Breast epithelium (tissue), 3 donors: ENCODE results near the gene CUBN.
"Not testable (repeated sequence)": the region's sequence is repeated elsewhere in the genome, so short reads cannot be mapped to it uniquely, and the experiment has no call there.

Source experiments
- POLR2A ChIP-seq: fragments of 450-650 bp; IDR thresholded peaks from one replicate; pipeline ENCODE4 v1.6.1; 2016; ENCODE audit warnings: antibody characterized with exemption, mild to moderate bottlenecking, moderate library complexity
- POLR2AphosphoS5 ChIP-seq, 3 donors: sonication (generic); formaldehyde crosslinking; IDR thresholded peaks; one replicate each; pipeline ENCODE4 v1.6.1; 2017; ENCODE audit warnings: antibody characterized with exemption in 3 of 3
- TF ChIP-seq, protein P1 (sequence below), 3 donors: fragments of 450-650 bp; IDR thresholded peaks; one replicate each; pipeline ENCODE4 v1.5.1; 2016 to 2017; ENCODE audit warnings: antibody characterized with exemption in 3 of 3, mild to moderate bottlenecking in 3 of 3, moderate library complexity in 3 of 3

DNA sequence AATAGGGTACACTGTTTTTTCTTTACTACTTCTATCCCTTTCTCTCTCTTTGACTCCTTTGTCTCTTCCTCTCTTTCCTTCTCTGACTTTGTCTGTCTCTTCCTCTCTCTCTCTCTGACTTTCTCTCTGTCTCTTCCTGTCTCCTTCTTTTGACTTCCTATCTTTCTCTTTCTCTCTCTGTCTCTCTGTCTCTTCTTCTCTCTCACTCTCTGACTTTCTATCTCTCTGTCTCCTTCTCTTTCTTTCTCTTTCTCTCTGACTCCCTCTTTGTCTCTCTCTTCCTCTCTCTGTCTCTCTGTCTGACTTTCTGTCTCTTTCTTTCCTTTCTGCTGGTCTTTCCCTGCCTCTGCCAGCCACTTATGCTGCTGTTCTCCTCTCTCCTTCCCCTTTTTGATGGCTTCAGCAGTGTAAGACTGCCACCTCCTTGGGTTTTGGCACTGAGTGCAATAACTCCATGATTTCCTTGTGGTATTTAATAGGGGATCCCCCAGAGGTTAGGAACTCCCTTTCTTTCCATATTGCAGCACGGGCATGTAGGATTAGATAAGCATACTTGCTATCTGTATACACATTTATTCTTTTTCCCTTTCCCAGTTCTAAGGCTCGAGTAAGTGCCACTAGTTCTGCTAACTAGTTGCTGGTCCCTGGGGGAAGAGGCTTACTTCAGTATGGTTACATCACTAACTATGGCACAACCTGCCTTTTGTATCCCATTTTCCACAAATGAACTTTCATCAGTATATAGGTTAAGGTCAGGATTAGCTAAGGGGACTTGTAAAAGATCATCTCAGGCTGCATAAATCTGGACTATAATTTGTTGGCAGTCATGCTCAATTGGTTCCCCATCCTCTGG lies 116.3 kb downstream of the CUBN start:
- TF ChIP-seq, protein P1, sequence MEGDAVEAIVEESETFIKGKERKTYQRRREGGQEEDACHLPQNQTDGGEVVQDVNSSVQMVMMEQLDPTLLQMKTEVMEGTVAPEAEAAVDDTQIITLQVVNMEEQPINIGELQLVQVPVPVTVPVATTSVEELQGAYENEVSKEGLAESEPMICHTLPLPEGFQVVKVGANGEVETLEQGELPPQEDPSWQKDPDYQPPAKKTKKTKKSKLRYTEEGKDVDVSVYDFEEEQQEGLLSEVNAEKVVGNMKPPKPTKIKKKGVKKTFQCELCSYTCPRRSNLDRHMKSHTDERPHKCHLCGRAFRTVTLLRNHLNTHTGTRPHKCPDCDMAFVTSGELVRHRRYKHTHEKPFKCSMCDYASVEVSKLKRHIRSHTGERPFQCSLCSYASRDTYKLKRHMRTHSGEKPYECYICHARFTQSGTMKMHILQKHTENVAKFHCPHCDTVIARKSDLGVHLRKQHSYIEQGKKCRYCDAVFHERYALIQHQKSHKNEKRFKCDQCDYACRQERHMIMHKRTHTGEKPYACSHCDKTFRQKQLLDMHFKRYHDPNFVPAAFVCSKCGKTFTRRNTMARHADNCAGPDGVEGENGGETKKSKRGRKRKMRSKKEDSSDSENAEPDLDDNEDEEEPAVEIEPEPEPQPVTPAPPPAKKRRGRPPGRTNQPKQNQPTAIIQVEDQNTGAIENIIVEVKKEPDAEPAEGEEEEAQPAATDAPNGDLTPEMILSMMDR (IDR thresholded peaks at IDR 0.05), result not testable (repeated sequence)
- not testable (repeated sequence) for TF ChIP-seq POLR2AphosphoS5 (IDR thresholded peaks at IDR 0.05); POLR2A
